NOMO-1 (cell line): Measurements from ENCODE around the gene MPHOSPH6.
"Not testable (repeated sequence)": the region's sequence is repeated elsewhere in the genome, so short reads cannot be mapped to it uniquely, and the experiment has no call there.

Experiments
- DNase-seq, 2 experiments: peaks; one replicate each; lab custom pipeline; 2025; ENCODE audit not compliant: unreplicated experiment in 2 of 2; lab: John Stamatoyannopoulos, UW

MPHOSPH6 gene

DNA sequence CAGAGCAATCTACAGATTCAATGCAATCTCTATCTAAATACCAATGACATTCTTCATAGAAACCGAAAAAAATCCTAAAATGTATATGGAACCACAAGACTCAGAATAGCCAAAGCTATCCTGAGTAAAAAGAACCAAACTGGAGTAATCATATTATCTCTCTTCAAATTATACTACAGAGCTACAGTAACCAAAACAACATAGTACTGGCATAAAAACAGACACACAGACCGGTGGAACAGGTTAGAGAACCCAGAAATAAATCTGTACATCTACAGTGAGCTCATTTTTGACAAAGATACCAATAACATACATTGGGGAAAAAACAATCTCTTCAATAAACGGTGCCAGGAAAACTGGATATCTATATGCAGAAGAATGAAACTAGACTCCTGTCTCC lies 45.4 kb downstream of the MPHOSPH6 start:
- no peak for DNase-seq

DNA sequence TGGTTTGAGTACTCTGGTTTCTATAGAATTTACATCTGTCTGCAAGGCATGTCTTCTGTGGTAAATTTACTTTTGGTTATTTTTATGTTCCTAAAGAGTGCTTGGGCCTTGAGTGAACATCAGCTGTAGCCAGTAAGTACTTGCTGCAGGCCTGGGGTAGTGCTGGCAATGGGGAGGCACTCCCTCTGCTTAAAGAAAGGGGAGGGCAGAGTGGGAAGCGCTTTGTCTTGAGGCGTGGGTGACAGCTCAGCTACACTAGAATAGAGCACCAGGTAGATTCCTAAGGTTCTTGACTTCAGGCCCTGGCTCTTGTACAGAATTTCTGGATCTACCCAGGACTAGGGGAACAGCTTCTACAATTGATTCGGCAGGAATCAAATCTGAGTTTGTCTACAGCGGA lies 50.6 kb downstream of the MPHOSPH6 start:
- DNase-seq, result no peak

DNA sequence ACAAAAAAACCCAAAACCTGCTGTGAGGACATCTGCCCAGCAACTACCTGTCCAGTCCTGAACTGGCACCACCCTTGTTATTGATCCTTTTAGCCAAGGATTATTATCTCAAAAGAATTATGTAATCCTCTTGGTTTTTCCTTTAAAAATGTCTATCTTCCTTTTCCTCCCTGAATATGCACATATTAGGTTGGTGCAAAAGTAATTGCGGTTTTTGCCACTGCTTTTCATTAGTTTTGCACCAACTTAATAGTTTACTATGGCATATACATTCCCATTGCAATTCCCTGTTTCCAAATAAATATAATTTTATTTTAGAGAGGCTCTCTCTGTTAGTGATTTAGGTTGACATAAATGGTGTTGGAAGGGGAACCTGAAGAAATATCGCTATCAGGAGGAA lies 51.3 kb downstream of the MPHOSPH6 start:
- no peak for DNase-seq

DNA sequence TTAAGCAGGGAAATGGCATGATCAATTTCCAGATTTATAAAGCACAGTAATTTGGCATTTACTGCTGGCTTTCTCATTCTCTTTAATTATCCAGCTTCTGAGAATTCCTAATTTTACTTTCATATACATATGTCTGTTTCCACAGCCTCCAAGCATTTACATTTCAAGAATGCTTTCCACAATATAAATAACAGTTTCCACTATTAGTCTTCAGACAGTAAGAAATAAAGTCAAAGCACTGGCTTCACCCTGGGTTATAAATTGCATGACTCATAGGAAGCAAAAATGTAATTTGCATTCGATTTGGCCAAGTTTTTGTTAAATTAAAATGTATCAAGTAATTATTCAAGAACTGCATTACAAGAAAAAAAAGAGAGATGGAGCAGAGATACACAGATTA lies 53.5 kb downstream of the MPHOSPH6 start:
- DNase-seq, result no peak

DNA sequence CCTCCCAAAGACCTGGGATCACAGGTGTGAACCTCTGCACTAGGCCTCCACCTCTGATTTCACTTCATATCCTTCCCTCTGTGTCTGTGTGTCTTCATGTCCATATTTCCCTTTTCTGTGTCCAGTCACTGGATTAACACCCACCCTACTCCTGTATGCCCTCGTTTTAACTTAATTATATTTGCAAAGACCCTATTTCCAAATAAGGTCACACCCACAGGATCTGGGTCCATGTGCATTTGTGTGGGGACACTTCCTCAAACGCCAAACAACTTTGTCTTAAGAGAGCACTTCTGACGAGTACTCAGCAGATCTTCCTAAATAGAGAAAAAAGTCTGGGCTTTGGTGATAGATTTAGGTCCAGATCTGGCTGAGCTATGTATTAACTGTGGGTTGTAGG lies 56.3 kb downstream of the MPHOSPH6 start:
- DNase-seq, result no peak

DNA sequence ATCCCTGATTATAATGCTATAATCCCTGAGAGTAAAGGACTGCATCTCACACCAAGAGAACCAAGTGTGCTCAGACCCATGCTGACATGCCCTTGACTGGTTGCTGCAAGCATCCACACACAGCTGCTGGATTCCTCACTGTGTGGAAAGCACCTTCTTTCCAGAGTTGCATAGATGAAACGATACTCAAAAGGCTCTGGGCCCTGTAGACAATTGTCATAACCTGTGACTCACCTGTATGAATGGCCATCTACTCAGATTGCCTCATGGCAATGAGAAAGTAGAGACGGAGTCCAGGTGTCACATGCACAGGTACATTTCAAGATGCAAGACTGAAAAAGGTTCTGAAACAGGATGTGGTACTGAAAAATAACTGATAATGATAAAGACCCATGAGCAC lies 58.1 kb downstream of the MPHOSPH6 start:
- DNase-seq, result no peak

DNA sequence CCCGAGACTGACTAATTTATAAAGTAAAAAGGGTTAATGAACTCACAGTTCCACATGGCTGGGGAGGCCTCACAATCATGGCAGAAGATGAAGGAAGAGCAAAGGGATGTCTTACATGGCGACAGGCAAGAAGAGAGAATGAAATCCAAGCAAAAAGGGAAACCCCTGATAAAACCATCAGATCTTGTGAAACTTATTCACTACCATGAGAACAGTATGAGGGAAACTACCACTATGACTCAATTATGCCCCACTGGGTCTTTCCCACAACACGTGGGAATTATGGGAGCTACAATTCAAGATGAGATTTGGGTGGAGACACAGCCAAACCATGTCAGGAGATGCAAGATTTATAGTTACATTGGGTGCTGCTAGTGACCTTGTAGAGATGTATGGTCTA lies 60.8 kb downstream of the MPHOSPH6 start:
- not testable (repeated sequence) for DNase-seq

DNA sequence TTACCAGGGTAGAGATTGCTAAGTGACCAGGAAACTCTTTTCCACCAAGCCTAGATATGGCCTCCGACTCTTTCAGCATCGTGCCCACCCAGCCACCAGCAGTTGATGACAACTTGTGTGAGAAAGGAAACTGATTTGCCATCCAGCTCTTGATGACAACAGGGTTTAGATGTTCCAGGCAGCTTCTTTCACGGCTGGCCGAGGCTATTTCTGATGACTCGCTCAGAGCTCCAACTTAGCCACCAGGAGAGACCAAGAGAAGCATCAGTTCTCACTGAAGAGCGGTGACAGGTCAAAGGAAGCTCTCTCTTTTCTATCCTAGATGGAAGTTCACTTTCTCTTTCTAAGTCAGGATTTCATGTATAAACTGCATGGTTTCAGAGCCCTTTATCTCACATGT lies 61.2 kb downstream of the MPHOSPH6 start:
- no peak for DNase-seq

DNA sequence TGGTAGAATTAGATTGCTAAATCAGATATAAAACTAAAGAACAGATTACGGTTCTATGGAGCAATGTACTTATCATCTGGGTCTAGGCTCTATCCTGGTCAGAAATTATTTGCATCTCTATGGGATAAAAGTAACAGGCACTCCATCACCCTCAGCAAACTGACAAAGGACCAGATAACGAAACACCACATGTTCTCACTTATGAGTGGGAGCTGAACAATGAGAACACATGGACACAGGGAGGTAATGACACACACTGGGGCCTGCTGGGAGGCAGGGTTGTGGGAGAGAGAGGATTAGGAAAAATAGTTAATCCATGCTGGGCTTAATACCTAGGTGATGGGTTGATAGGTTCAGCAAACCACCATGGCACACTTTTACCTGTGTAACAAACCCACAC lies 61.9 kb downstream of the MPHOSPH6 start:
- DNase-seq, result no peak

DNA sequence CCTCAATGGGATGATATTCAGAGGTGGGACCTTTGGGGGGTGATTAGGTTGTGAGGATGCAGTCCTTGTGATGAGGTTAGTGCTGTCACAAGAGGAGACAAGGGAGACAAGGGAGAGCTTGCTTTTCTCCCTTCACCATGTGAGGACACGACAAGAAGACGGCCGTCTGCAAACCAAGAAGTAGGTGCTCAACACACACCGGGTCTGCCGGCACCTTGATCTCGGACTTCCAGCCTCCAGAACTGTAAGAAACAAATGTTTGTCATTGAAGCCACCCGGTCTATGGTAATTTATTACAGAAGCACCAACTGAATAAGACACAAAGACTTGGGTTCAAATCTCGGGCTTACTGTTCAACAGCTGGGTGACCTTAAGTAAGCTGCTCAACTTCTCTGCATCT lies 64.9 kb downstream of the MPHOSPH6 start:
- no peak for DNase-seq
